CD4-positive, CD25-positive, alpha-beta regulatory T cell (primary cell): ENCODE results near the gene MTHFD2. TPM values are rescaled to one million over a fixed set of nuclear protein-coding genes. Genes with fewer than 3 reads are reported as not detected.

Experiments used
- ATAC-seq, 2 donors: fragments of 150-1000 bp; cut with Tn5 transposase; one replicate each; pipeline ENCODE4 v1.10.0; 2021; ENCODE audit warnings: low read depth in 2 of 2, moderate number of reproducible peaks in 2 of 2, moderate library complexity in 1 of 2
- DNase-seq, 3 donors: peaks; one replicate each; pipeline versions ENCODE4 v3.0.0 to v3.0.0-alpha.2; 2012 to 2022; ENCODE audit warnings: mixed read lengths in 1 of 3
- H3K27ac ChIP-seq: one replicate; pipeline ENCODE4 v1.7.0; 2013; ENCODE audit warnings: mild to moderate bottlenecking, low read length; ENCODE audit not compliant: insufficient read depth, poor library complexity, severe bottlenecking
- H3K27me3 ChIP-seq: one replicate; pipeline ENCODE4 v1.7.0; 2013; ENCODE audit warnings: low read length; ENCODE audit not compliant: control insufficient read depth, insufficient read depth
- H3K36me3 ChIP-seq: one replicate; pipeline ENCODE4 v1.7.0; 2013; ENCODE audit warnings: mild to moderate bottlenecking, low read length, moderate library complexity; ENCODE audit not compliant: control insufficient read depth, insufficient read depth
- H3K4me1 ChIP-seq: 2 replicates; pipeline ENCODE4 v1.7.0; 2013; ENCODE audit warnings: mild to moderate bottlenecking, low read length; ENCODE audit not compliant: insufficient read depth, control insufficient read depth, poor library complexity, severe bottlenecking
- H3K4me3 ChIP-seq: one replicate; pipeline ENCODE4 v1.7.0; 2013; ENCODE audit warnings: low read depth, mild to moderate bottlenecking, low read length, moderate library complexity
- H3K9me3 ChIP-seq, 2 experiments: 1 replicate in 1 of 2; 2 replicates in 1 of 2; pipeline ENCODE4 v1.7.0; 2013; ENCODE audit warnings: low read length in 2 of 2, mild to moderate bottlenecking in 1 of 2, moderate library complexity in 1 of 2; ENCODE audit not compliant: control insufficient read depth in 2 of 2
- H3K27ac Mint-ChIP-seq, 3 donors: one replicate each; pipeline ENCODE4 v1.8.0; 2020 to 2022; ENCODE audit warnings: mild to moderate bottlenecking in 3 of 3, mixed read lengths in 3 of 3, moderate library complexity in 2 of 3
- H3K27me3 Mint-ChIP-seq: one replicate; pipeline ENCODE4 v1.8.0; 2022; ENCODE audit warnings: mild to moderate bottlenecking, mixed read lengths
- H3K36me3 Mint-ChIP-seq: one replicate; pipeline ENCODE4 v1.8.0; 2020; ENCODE audit warnings: mixed read lengths
- H3K4me1 Mint-ChIP-seq, 4 donors: one replicate each; pipeline ENCODE4 v1.8.0; 2020 to 2022; ENCODE audit warnings: mixed read lengths in 4 of 4, mild to moderate bottlenecking in 1 of 4
- H3K4me3 Mint-ChIP-seq, 4 donors: one replicate each; pipeline ENCODE4 v1.8.0; 2020 to 2022; ENCODE audit warnings: mild to moderate bottlenecking in 4 of 4, mixed read lengths in 4 of 4, moderate library complexity in 3 of 4
- H3K9me3 Mint-ChIP-seq, 7 donors: one replicate each; pipeline ENCODE4 v1.8.0; 2020 to 2022; ENCODE audit warnings: mixed read lengths in 7 of 7, mild to moderate bottlenecking in 3 of 7, moderate library complexity in 2 of 7
- polyA plus RNA-seq, 4 donors: library from polyadenylated mRNA; unstranded; fragments of 300-500 nt; fragmentation: Illumina TruSeq; gene quantifications; one replicate each; pipeline ENCODE4 v1.2.3, GENCODE V29; 2021
- total RNA-seq: library from RNA; stranded (reverse); gene quantifications from one replicate; pipeline ENCODE4 v1.2.3, GENCODE V29; 2022

MTHFD2 gene
- total and polyA plus RNA-seq, 5 donors from 2014 or later = 18.5 to 48.1 (median 28.0) TPM

DNA sequence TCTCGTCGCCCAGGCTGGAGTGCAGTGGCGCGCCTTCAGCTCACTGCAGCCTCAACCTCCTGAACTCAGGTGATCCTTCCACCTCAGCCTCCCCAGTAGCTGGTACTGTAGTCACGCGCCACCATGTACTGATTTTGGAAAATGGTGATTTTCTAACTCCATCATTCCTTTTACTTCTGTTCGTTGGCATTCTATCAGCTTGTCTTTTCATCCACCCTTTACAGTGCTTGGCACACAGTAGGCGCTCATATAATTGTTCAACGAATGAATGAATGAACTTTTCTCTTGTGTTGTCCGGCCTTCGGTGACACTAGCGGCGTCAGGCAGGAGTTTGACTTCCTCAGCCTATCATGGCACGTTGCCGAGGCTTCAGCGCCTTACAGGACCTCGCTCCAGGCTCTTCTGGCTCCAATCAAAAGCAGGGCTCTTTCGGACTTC lies 373 bp upstream of the MTHFD2 start:
- DNase-seq (no peak), ATAC-seq (no peak)
- H3K4me3 ChIP-seq = peak overlapping the region; percentile 72
- H3K36me3 ChIP-seq = no peaks in the 10 kb centered on the region
- Mint-ChIP-seq H3K4me1 (peaks cover 22 to 45% (median 34%) of the 10 kb centered on the region in 4 donors), H3K27ac (peak overlapping the region; percentile 95 to 99 (median 98)), H3K4me3 (peak overlapping the region; percentile 88 to 98 (median 95)), H3K36me3 (no peaks in the 10 kb centered on the region), H3K27me3 (peaks cover 11% of the 10 kb centered on the region), H3K9me3 (no peaks in the 10 kb centered on the region)
- peak overlapping the region; percentile 90 for H3K27ac ChIP-seq
- peaks cover 24% of the 10 kb centered on the region for H3K4me1 ChIP-seq
- no peaks in the 10 kb centered on the region for H3K9me3 ChIP-seq
- H3K27me3 ChIP-seq = no peaks in the 10 kb centered on the region

- peak overlapping the region; percentile 88 to 98 (median 97) for H3K4me3 Mint-ChIP-seq
- H3K4me1 Mint-ChIP-seq = peaks cover 28 to 50% (median 39%) of the 10 kb centered on the region in 4 donors
- H3K36me3 Mint-ChIP-seq = peaks cover 5% of the 10 kb centered on the region
- peak overlapping the region; percentile 93 for H3K4me3 ChIP-seq
- peaks cover 24% of the 10 kb centered on the region for H3K4me1 ChIP-seq
- H3K9me3 ChIP-seq = no peaks in the 10 kb centered on the region
- H3K36me3 ChIP-seq = no peaks in the 10 kb centered on the region
- peak overlapping the region; percentile 93 to 98 (median 95) for H3K27ac Mint-ChIP-seq
- no peaks in the 10 kb centered on the region for H3K27me3 ChIP-seq
- ATAC-seq (no peak), DNase-seq (no peak)
- no peaks in the 10 kb centered on the region for H3K9me3 Mint-ChIP-seq
- peak overlapping the region; percentile 90 for H3K27ac ChIP-seq
- H3K27me3 Mint-ChIP-seq = peaks cover 7% of the 10 kb centered on the region
These were observed 873 bp downstream of the MTHFD2 start for GRCh38 chr2:74199275-74199701.

DNA sequence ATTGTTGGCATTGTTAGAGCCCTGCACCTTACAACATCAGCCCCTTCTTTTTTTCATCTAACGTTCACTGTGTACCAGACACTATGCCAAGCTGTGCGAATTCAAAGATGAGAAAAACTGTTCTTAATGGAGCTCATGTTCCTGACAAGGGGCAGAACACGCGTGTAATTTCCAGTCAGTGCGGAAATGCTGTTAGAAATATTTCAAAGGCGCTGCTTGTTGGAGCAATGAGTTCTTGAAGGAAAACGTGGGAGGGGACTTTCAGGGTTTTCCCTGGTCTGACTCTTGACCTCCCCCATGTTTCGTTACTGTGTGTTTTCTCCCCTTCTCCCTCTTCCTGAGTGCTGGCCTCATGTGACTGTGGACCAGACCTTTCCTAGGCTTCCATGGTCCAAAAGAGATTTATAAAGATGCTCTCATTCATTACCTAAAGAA lies 1.5 kb downstream of the MTHFD2 start:
- peak overlapping the region; percentile 90 for H3K27ac ChIP-seq
- no peaks in the 10 kb centered on the region for H3K27me3 ChIP-seq
- no peaks in the 10 kb centered on the region for H3K9me3 ChIP-seq
- peaks cover 25% of the 10 kb centered on the region for H3K4me1 ChIP-seq
- no peaks in the 10 kb centered on the region for H3K36me3 ChIP-seq
- DNase-seq = no peak
- Mint-ChIP-seq H3K36me3 (peaks cover 8% of the 10 kb centered on the region), H3K4me3 (peak overlapping the region; percentile 88 to 98 (median 97)), H3K9me3 (no peaks in the 10 kb centered on the region), H3K27ac (peak overlapping the region; percentile 93 to 98 (median 95)), H3K27me3 (peaks cover 1% of the 10 kb centered on the region), H3K4me1 (peaks cover 28 to 56% (median 43%) of the 10 kb centered on the region in 4 donors)
- no peak for ATAC-seq
- H3K4me3 ChIP-seq = peak overlapping the region; percentile 93

- H3K27me3 Mint-ChIP-seq = no peaks in the 10 kb centered on the region
- peaks cover 38% of the 10 kb centered on the region for H3K4me1 ChIP-seq
- H3K4me3 Mint-ChIP-seq = peak overlapping the region in 3 of 4 donors; percentile 66 to 97 (median 88)
- DNase-seq (no peak), ATAC-seq (no peak)
- H3K36me3 Mint-ChIP-seq = peaks cover 8% of the 10 kb centered on the region
- H3K4me3 ChIP-seq = no peak overlapping the region
- H3K4me1 Mint-ChIP-seq = peaks cover 41 to 69% (median 56%) of the 10 kb centered on the region in 4 donors
- no peaks in the 10 kb centered on the region for H3K9me3 Mint-ChIP-seq
- peak overlapping the region in 2 of 3 donors; percentile 39 to 43 for H3K27ac Mint-ChIP-seq
- H3K36me3 ChIP-seq = no peaks in the 10 kb centered on the region
- no peaks in the 10 kb centered on the region for H3K27me3 ChIP-seq
- H3K27ac ChIP-seq = no peak overlapping the region
- H3K9me3 ChIP-seq = no peaks in the 10 kb centered on the region
These were observed 2.8 kb downstream of the MTHFD2 start for GRCh38 chr2:74201196-74201595.

DNA sequence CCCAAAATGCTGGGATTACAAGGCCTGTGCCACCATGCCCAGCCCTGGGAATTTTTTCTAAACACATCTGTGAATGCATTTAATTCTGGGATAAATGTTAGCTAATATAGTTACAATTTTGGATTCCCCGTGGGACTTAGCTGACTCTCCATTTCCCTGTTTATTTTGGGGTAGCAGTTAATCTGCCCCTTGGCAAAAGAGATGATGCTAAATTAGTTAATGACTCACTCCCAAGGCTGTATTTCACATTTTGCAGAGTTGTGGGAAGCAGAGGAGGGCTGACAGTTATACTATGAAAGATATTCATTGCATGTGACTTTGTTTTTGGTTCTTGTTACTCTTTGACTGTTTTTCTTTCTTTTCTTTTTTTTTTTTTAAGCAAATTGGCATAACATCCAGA lies 3.2 kb downstream of the MTHFD2 start:
- H3K4me3 Mint-ChIP-seq = peak overlapping the region; percentile 1 to 97 (median 64)
- Histone ChIP-seq H3K36me3 (no peaks in the 10 kb centered on the region), H3K4me1 (peaks cover 42% of the 10 kb centered on the region), H3K27ac (peak overlapping the region; percentile 14), H3K4me3 (peak overlapping the region; percentile 1), H3K9me3 (no peaks in the 10 kb centered on the region), H3K27me3 (no peaks in the 10 kb centered on the region)
- DNase-seq (no peak), ATAC-seq (no peak)
- H3K4me1 Mint-ChIP-seq = peaks cover 43 to 73% (median 60%) of the 10 kb centered on the region in 4 donors
- H3K27ac Mint-ChIP-seq = peak overlapping the region in 2 of 3 donors; percentile 39 to 43
- H3K27me3 Mint-ChIP-seq = no peaks in the 10 kb centered on the region
- peaks cover 8% of the 10 kb centered on the region for H3K36me3 Mint-ChIP-seq
- no peaks in the 10 kb centered on the region for H3K9me3 Mint-ChIP-seq

DNA sequence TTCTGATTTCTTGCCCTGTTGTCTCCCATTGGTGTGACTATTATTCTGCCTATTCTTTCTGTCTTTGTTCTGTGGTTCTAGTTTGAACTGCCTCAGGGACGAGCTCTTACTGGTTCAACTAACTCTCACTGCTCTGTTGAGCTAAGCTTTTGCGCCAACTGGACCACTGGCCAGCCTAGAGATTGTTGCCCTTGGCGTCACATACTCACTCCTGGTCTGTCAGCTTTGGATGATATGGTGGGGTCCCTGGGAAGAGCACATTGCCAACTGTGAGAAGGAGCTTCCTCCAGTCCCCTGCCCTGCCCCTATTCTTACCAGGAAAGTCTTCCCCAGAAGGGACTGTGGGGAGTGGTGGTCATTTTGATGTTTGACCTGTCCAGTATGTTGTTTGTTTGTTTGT lies 6.0 kb downstream of the MTHFD2 start:
- Histone ChIP-seq H3K27ac (peak overlapping the region; percentile 88), H3K9me3 (no peaks in the 10 kb centered on the region), H3K4me3 (no peak overlapping the region), H3K4me1 (peaks cover 49% of the 10 kb centered on the region), H3K36me3 (peaks cover 7% of the 10 kb centered on the region), H3K27me3 (no peaks in the 10 kb centered on the region)
- DNase-seq (no peak), ATAC-seq (no peak)
- Mint-ChIP-seq H3K4me3 (peak overlapping the region in 2 of 4 donors; percentile 60 to 85), H3K27ac (peak overlapping the region; percentile 94 to 99 (median 98)), H3K36me3 (peaks cover 14% of the 10 kb centered on the region), H3K4me1 (peaks cover 38 to 77% (median 60%) of the 10 kb centered on the region in 4 donors), H3K27me3 (no peaks in the 10 kb centered on the region), H3K9me3 (no peaks in the 10 kb centered on the region)

DNA sequence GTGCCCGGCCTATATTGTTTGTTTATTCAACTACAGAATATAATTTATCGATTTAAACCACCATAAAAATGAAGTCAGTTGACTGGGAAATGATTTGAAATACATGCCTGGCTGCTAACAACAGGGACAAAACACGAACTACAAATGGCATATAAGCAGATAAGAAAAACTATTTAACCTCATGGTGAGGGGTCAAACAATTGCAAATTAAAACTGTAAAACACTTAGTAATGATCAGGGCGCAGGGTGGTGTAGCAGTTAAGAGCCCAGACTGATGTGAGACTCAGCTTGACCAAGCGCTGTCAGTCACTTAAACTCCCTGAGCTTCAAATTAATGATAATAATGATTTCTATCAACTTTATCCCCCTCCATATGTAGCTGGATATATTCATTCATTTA lies 6.7 kb downstream of the MTHFD2 start:
- H3K4me3 Mint-ChIP-seq = peak overlapping the region; percentile 76 to 85 (median 80)
- ATAC-seq (no peak), DNase-seq (no peak)
- H3K36me3 Mint-ChIP-seq = peaks cover 18% of the 10 kb centered on the region
- peak overlapping the region; percentile 68 for H3K4me3 ChIP-seq
- no peaks in the 10 kb centered on the region for H3K9me3 ChIP-seq
- peak overlapping the region; percentile 88 for H3K27ac ChIP-seq
- H3K27ac Mint-ChIP-seq = peak overlapping the region; percentile 93 to 99 (median 98)
- no peaks in the 10 kb centered on the region for H3K9me3 Mint-ChIP-seq
- H3K4me1 Mint-ChIP-seq = peaks cover 32 to 76% (median 56%) of the 10 kb centered on the region in 4 donors
- H3K27me3 ChIP-seq = no peaks in the 10 kb centered on the region
- peaks cover 42% of the 10 kb centered on the region for H3K4me1 ChIP-seq
- H3K27me3 Mint-ChIP-seq = no peaks in the 10 kb centered on the region
- peaks cover 14% of the 10 kb centered on the region for H3K36me3 ChIP-seq

DNA sequence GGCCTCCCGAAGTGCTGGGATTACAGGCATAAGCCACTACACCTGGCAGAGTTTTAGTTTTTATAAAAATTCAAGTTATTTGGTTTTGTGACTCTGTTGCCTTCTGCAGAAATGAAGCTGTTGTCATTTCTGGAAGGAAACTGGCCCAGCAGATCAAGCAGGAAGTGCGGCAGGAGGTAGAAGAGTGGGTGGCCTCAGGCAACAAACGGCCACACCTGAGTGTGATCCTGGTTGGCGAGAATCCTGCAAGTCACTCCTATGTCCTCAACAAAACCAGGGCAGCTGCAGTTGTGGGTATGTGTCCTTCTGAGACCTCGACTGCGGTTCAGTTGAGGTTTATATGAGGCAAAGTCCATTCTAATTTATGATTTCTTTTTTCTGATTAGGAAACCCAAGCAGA lies 7.2 kb downstream of the MTHFD2 start:
- ATAC-seq (peak; percentile 13 to 22), DNase-seq (peak; percentile 7 to 70 (median 22))
- Mint-ChIP-seq H3K9me3 (no peaks in the 10 kb centered on the region), H3K4me1 (peaks cover 27 to 71% (median 53%) of the 10 kb centered on the region in 4 donors), H3K27me3 (no peaks in the 10 kb centered on the region), H3K4me3 (peak overlapping the region; percentile 76 to 85 (median 80)), H3K27ac (peak overlapping the region; percentile 93 to 99 (median 98)), H3K36me3 (peaks cover 18% of the 10 kb centered on the region)
- Histone ChIP-seq H3K4me3 (peak overlapping the region; percentile 68), H3K27ac (peak overlapping the region; percentile 88), H3K4me1 (peaks cover 37% of the 10 kb centered on the region), H3K36me3 (peaks cover 19% of the 10 kb centered on the region), H3K27me3 (no peaks in the 10 kb centered on the region), H3K9me3 (no peaks in the 10 kb centered on the region)
